HFF-Myc (cell line): ENCODE measurements around the gene MYO3B.

Experiments used
- DNase-seq: peaks from one replicate; pipeline ENCODE4 v3.0.0-alpha.2; 2011; ENCODE audit warnings: low read depth; ENCODE audit errors: extremely low read depth
- H3K4me3 ChIP-seq: replicated peaks from 2 replicates; pipeline ENCODE4 v1.5.1; 2011; ENCODE audit warnings: low read depth, mild to moderate bottlenecking, control low read depth, low read length
- TF ChIP-seq, protein P1 (sequence below): IDR thresholded peaks from 2 replicates; pipeline ENCODE4 v1.5.1; 2012; ENCODE audit warnings: mild to moderate bottlenecking, low read depth, low read length, control low read depth; ENCODE audit errors: missing control alignments

MYO3B gene

DNA sequence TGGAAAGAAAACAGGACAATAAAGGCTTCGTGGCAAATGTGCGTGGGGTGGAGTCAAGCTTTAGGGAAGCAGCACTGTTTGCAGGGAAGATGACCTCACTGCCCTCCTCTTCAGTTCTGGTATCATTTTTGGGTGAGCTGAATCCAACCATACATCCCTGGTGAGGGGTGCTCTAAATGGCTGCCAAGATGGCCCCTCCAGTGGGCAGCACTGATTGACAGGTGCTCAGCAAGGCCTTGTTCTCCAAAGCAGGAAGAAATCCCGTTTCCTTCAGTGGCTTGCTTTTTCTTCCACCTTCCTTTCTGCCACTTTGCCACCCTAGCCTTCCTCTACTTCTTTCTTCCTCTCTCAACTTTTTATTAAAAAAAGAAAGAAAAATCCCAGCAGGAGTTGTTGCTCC lies 404.4 kb downstream of the MYO3B start:
- TF ChIP-seq, protein P1, sequence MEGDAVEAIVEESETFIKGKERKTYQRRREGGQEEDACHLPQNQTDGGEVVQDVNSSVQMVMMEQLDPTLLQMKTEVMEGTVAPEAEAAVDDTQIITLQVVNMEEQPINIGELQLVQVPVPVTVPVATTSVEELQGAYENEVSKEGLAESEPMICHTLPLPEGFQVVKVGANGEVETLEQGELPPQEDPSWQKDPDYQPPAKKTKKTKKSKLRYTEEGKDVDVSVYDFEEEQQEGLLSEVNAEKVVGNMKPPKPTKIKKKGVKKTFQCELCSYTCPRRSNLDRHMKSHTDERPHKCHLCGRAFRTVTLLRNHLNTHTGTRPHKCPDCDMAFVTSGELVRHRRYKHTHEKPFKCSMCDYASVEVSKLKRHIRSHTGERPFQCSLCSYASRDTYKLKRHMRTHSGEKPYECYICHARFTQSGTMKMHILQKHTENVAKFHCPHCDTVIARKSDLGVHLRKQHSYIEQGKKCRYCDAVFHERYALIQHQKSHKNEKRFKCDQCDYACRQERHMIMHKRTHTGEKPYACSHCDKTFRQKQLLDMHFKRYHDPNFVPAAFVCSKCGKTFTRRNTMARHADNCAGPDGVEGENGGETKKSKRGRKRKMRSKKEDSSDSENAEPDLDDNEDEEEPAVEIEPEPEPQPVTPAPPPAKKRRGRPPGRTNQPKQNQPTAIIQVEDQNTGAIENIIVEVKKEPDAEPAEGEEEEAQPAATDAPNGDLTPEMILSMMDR: no peak
- H3K4me3 ChIP-seq: no peak overlapping the region
- no peak for DNase-seq

DNA sequence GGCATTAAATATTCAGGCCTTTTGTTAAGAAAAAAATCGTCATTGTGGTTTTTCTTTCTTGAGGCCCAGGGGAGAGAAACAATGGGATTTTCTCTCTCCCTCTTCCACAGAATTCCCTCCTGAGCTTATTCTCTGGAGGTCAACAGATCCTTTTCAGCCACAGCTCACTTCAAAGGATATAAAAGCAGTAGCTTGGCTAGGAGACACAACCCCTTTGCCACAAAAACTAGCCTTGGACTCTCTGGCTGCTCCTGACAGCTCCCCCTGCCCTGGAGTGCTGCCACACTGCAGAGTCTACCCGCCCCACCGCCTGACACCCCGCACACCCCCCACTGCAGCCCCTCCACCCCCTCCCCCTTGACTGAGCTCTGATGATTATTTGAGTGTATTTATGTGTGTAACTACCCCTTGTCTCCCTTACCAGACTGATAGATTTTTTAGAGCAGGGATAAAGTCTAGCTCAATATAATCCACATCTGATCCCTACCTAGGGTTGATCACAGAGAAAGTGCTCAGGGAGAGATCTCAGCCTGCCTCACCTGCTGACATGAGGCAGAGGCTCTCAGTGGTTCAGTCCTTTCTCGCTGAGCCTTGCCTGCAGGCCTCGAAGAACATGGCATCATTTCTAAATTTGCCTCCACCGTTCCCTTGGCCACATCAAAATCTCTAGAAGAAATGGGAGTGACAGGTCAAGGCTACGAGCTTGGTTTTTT lies 405.0 kb downstream of the MYO3B start:
- no peak overlapping the region for H3K4me3 ChIP-seq
- no peak for DNase-seq
- TF ChIP-seq, protein P1: no peak

DNA sequence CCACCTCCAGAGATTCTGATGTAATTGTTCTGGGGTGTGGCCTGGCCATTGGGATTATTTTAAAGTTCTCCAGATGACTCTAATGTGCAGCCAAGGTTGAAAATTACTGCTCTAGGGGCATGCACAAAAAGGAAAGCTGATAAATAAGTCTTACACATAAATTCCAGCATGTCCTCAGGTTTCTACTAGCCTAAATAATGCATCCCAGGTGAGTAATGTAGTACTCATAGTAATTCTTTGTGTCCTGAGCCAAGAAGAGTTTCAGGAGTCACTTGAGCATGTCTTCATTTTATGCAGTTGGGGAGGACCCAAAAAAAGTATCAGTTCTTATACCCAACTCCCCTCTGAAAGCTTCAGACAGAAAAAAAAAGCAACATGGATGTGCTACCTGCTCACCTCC lies 407.1 kb downstream of the MYO3B start:
- DNase-seq: no peak
- TF ChIP-seq, protein P1: no peak
- H3K4me3 ChIP-seq: no peak overlapping the region

DNA sequence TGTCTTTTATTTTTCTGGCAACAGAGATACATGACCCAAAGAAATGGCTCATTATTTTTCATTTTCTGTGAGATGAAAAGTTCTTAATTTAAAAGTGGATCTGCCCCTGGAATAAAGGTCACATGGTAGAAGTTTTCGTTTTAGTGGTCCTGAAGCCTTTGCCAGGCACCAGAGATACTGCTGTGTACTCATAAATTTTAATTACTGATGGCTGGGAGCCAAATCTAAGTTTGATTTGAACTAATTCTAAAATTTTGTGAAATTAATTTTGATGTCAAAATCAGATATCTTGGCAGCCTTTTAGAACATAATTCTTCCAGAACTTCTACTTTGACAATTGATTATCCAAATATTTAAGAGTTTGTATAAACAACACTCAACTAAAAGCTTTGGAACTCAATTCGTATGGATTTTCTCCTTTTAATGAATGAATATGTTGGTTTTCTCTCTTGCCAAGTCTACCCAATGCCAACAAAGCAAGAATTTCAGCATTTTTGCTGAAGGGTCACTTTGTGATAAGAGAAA lies 408.7 kb downstream of the MYO3B start:
- TF ChIP-seq, protein P1: no peak
- H3K4me3 ChIP-seq: no peak overlapping the region
- DNase-seq: no peak

DNA sequence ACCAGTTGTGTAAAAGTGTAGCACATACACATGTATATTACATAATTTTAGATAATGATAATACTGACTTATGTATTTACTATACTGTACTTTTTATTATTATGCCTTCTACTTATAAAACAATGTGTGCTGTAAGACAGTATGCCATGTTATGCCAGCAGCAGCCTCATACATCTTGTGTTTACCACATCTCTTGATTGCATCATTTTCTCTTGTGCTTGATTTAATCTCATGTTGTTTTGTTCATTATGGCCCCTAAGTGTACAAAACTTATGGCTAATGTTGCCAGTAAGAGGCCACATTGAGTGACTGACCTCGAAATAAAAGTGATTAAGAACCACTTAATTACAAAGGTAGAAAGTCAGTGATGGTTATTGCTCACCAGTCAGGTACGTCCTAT lies 409.2 kb downstream of the MYO3B start:
- no peak overlapping the region for H3K4me3 ChIP-seq
- no peak for DNase-seq
- TF ChIP-seq, protein P1: no peak

DNA sequence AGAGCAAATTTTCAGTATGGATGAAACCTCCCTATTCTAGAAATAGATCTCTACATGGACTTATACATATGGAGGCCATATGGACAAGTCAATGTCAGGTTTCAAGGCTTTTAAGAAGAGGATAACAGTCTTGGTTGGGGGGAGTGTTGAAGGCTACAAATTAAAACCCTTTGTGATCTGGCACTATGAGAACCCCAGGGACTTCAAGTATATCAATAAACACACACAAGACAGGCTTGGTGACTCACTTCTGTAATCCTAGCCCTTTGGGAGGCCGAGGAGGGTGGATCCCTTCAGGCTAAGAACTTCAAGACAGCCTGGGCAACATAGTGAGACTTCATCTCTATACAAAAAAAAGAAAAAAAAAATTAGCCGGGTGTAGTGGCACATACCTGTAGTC lies 410.0 kb downstream of the MYO3B start:
- no peak overlapping the region for H3K4me3 ChIP-seq

More for the DNA sequence above, 410.0 kb downstream of the MYO3B start:
- TF ChIP-seq, protein P1: no peak
- peak; percentile 66 for DNase-seq
